ENCODE measurements around the gene ADIPOQ. TPM values are rescaled to one million over a fixed set of nuclear protein-coding genes. Genes with fewer than 3 reads are reported as not detected.

Gene ADIPOQ
- total and polyA plus RNA-seq, 2 of the 13 experiments (the other 11 are each of a cell fraction or from before 2014, with no cell fraction given), result not detected

DNA sequence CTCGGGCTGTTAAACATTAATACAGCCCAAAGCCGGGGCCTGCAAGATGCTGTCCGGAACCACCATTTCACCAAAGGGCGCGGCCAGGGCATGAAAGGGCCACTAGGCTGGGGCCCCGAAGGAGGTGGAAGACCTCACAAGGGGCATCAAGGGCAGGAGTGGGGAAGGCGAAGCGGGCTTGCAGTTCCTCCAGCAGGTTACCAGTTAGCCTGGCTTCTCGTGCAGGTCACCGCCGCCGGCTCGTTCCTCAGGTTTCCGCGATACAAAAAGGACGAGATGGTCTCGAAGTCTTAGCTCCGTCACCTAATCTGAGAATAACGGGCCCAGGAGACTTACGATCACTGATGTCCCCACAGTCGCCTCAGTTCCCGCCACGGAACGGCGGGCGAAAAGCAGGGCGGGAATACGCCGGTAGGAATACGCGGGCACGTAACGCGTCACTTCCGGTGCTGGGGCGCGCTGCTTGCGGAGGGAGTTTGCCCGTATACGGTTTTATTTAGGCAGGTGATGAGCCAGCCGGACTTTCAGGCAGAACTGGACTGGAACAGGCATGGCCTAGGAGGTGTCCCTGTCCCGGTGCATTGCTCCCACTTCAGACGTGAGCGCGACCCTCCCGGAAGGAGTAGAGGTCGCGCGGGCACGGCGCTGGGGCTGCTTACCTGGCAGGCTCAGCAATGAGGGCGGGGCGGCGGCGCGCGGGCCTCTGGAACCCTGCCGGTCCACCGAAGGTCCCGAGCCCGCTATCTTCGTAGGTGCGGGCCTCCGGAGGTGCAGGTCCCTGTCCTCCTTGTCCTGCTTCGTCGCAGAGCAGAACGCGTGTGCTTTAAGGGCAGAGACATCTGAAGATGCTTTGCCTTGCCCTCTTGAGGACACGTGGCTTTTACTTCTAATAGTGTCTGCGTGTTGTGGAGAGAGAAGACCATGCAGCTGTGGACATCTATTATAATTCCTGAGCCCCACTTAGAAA is 36.1 kb upstream of the ADIPOQ start, which contains the start of gene RFC4 (continued):
- TF ChIP-seq, protein P1, sequence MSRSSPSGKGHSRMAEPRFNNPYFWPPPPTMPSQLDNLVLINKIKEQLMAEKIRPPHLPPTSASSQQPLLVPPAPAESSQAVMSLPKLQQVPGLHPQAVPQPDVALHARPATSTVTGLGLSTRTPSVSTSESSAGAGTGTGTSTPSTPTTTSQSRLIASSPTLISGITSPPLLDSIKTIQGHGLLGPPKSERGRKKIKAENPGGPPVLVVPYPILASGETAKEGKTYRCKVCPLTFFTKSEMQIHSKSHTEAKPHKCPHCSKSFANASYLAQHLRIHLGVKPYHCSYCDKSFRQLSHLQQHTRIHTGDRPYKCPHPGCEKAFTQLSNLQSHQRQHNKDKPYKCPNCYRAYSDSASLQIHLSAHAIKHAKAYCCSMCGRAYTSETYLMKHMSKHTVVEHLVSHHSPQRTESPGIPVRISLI (CRISPR knock-in tag; IDR thresholded peaks at IDR 0.05; ENCODE audit: borderline replicate concordance), result 0 out of 2 replicates have a peak, but pooled peaks have one; percentile 53
- TF ChIP-seq ZNF138 (CRISPR knock-in tag; IDR thresholded peaks at IDR 0.05; ENCODE audit: low read depth) (peak; percentile 91), ZKSCAN1 (IDR thresholded peaks at IDR 0.05; ENCODE audit: low read length) (no peak), HOXA3 (CRISPR knock-in tag; IDR thresholded peaks at IDR 0.05) (peak; percentile 94), ZNF768 (CRISPR knock-in tag; IDR thresholded peaks at IDR 0.05) (peak; percentile 67), TOPORS (CRISPR knock-in tag; IDR thresholded peaks at IDR 0.05) (no peak), NONO (IDR thresholded peaks at IDR 0.05) (no peak), NONO (CRISPR knock-in tag; conservative IDR thresholded peaks at IDR 0.05) (peak; percentile 90), AKAP8 (CRISPR knock-in tag; IDR thresholded peaks at IDR 0.05) (no peak), ZC3H4 (CRISPR knock-in tag; IDR thresholded peaks at IDR 0.05; ENCODE audit: borderline replicate concordance) (no peak; the same call in 1 of the 2 replicates), MED8 (CRISPR knock-in tag; IDR thresholded peaks at IDR 0.05; ENCODE audit: insufficient replicate concordance) (peak; percentile 87), FOXK1 (CRISPR knock-in tag; IDR thresholded peaks at IDR 0.05; ENCODE audit: borderline replicate concordance, low read depth) (peak; percentile 71; the same call in 1 of the 2 replicates), ATAD3A (CRISPR knock-in tag; IDR thresholded peaks at IDR 0.05) (no peak), ZNF891 (CRISPR knock-in tag; IDR thresholded peaks at IDR 0.05) (peak; percentile 79), NPAS2 (CRISPR knock-in tag; IDR thresholded peaks at IDR 0.05; ENCODE audit: borderline replicate concordance) (no peak), MEIS1 (CRISPR knock-in tag; IDR thresholded peaks at IDR 0.05; ENCODE audit: borderline replicate concordance) (peak; percentile 55), KLF9 (CRISPR knock-in tag; IDR thresholded peaks at IDR 0.05; ENCODE audit: low read depth) (peak; percentile 31; the same call in 1 of the 2 replicates), ZNF879 (CRISPR knock-in tag; IDR thresholded peaks at IDR 0.05) (peak; percentile 86; the same call in 1 of the 2 replicates), ZNF256 (CRISPR knock-in tag; conservative IDR thresholded peaks at IDR 0.05) (peak; percentile 51), ARID2 (CRISPR knock-in tag; IDR thresholded peaks at IDR 0.05; ENCODE audit: borderline replicate concordance) (peak; percentile 78; the same call in 1 of the 2 replicates), HDAC6 (IDR thresholded peaks at IDR 0.05; ENCODE audit: low read depth, low read length) (no peak)
- TF ChIP-seq, protein P2, sequence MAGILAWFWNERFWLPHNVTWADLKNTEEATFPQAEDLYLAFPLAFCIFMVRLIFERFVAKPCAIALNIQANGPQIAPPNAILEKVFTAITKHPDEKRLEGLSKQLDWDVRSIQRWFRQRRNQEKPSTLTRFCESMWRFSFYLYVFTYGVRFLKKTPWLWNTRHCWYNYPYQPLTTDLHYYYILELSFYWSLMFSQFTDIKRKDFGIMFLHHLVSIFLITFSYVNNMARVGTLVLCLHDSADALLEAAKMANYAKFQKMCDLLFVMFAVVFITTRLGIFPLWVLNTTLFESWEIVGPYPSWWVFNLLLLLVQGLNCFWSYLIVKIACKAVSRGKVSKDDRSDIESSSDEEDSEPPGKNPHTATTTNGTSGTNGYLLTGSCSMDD (CRISPR knock-in tag; IDR thresholded peaks at IDR 0.05), result no peak
- TF ChIP-seq, protein P3, sequence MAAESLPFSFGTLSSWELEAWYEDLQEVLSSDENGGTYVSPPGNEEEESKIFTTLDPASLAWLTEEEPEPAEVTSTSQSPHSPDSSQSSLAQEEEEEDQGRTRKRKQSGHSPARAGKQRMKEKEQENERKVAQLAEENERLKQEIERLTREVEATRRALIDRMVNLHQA (CRISPR knock-in tag; IDR thresholded peaks at IDR 0.05), result no peak
- TF ChIP-seq, protein P4, sequence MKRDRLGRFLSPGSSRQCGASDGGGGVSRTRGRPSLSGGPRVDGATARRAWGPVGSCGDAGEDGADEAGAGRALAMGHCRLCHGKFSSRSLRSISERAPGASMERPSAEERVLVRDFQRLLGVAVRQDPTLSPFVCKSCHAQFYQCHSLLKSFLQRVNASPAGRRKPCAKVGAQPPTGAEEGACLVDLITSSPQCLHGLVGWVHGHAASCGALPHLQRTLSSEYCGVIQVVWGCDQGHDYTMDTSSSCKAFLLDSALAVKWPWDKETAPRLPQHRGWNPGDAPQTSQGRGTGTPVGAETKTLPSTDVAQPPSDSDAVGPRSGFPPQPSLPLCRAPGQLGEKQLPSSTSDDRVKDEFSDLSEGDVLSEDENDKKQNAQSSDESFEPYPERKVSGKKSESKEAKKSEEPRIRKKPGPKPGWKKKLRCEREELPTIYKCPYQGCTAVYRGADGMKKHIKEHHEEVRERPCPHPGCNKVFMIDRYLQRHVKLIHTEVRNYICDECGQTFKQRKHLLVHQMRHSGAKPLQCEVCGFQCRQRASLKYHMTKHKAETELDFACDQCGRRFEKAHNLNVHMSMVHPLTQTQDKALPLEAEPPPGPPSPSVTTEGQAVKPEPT (CRISPR knock-in tag; IDR thresholded peaks at IDR 0.05; ENCODE audit: low read depth), result no peak
- TF ChIP-seq, protein P5, sequence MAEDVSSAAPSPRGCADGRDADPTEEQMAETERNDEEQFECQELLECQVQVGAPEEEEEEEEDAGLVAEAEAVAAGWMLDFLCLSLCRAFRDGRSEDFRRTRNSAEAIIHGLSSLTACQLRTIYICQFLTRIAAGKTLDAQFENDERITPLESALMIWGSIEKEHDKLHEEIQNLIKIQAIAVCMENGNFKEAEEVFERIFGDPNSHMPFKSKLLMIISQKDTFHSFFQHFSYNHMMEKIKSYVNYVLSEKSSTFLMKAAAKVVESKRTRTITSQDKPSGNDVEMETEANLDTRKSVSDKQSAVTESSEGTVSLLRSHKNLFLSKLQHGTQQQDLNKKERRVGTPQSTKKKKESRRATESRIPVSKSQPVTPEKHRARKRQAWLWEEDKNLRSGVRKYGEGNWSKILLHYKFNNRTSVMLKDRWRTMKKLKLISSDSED (CRISPR knock-in tag; IDR thresholded peaks at IDR 0.05), result 0 out of 2 replicates have a peak, but pooled peaks have one; percentile 56
